Neuronal stem cell (in vitro differentiated cells): ENCODE results near the gene TMEM79. TPM values are rescaled to one million over a fixed set of nuclear protein-coding genes. Genes with fewer than 3 reads are reported as not detected.

ENCODE experiments used
- DNase-seq: peaks from one replicate; pipeline ENCODE4 v3.0.0-alpha.2; 2013; ENCODE audit warnings: low spot score
- H2AFZ ChIP-seq: one replicate; pipeline ENCODE4 v1.6.1; 2013; ENCODE audit warnings: mild to moderate bottlenecking, low read length, inconsistent platforms
- H2AK5ac ChIP-seq: 2 replicates; pipeline ENCODE4 v1.6.1; 2013; ENCODE audit warnings: low read depth, mild to moderate bottlenecking, inconsistent platforms, low read length, moderate library complexity, mixed read lengths
- H2BK120ac ChIP-seq: 2 replicates; pipeline ENCODE4 v1.6.1; 2013; ENCODE audit warnings: low read depth, mild to moderate bottlenecking, inconsistent platforms, low read length, moderate library complexity, mixed read lengths
- H2BK12ac ChIP-seq: one replicate; pipeline ENCODE4 v1.6.1; 2013; ENCODE audit warnings: low read length, inconsistent platforms
- H2BK15ac ChIP-seq: 2 replicates; pipeline ENCODE4 v1.6.1; 2013; ENCODE audit warnings: mild to moderate bottlenecking, low read length, inconsistent platforms, mixed read lengths
- H2BK5ac ChIP-seq: one replicate; pipeline ENCODE4 v1.6.1; 2013; ENCODE audit warnings: inconsistent platforms, mild to moderate bottlenecking, low read length, moderate library complexity
- H3K14ac ChIP-seq: one replicate; pipeline ENCODE4 v1.6.1; 2013; ENCODE audit warnings: low read length, inconsistent platforms
- H3K18ac ChIP-seq: 2 replicates; pipeline ENCODE4 v1.6.1; 2013; ENCODE audit warnings: low read length, inconsistent platforms
- H3K23ac ChIP-seq: 2 replicates; pipeline ENCODE4 v1.6.1; 2013; ENCODE audit warnings: low read depth, mild to moderate bottlenecking, mixed read lengths, low read length, inconsistent platforms; ENCODE audit not compliant: poor library complexity
- H3K27ac ChIP-seq: replicated peaks from 3 replicates; pipeline ENCODE4 v1.5.1; 2013; ENCODE audit warnings: low read length, inconsistent platforms
- H3K27me3 ChIP-seq, 3 experiments: 2 replicates each; pipeline ENCODE4 v1.6.1; 2013; ENCODE audit warnings: low read length in 3 of 3, mild to moderate bottlenecking in 2 of 3, inconsistent platforms in 1 of 3, low read depth in 1 of 3, mixed read lengths in 1 of 3, moderate library complexity in 1 of 3; ENCODE audit not compliant: control insufficient read depth in 3 of 3, insufficient read depth in 3 of 3
- H3K36me3 ChIP-seq, 2 donors: replicated peaks in 1 of 2; 2 replicates each; pipeline ENCODE4 v1.6.1; 2013; ENCODE audit warnings: low read length in 2 of 2; ENCODE audit not compliant: control insufficient read depth in 2 of 2, insufficient read depth in 2 of 2
- H3K4ac ChIP-seq: 2 replicates; pipeline ENCODE4 v1.6.1; 2013; ENCODE audit warnings: inconsistent platforms, mild to moderate bottlenecking, low read length, moderate library complexity
- H3K4me1 ChIP-seq, 2 donors: 1 replicate in 1 of 2; 2 replicates in 1 of 2; pipeline ENCODE4 v1.6.1; 2013; ENCODE audit warnings: low read length in 2 of 2, low read depth in 1 of 2; ENCODE audit not compliant: control insufficient read depth in 2 of 2, insufficient read depth in 1 of 2
- H3K4me2 ChIP-seq: one replicate; pipeline ENCODE4 v1.6.1; 2013; ENCODE audit warnings: mild to moderate bottlenecking, low read length, inconsistent platforms; ENCODE audit not compliant: insufficient read depth, poor library complexity, severe bottlenecking
- H3K4me3 ChIP-seq, 2 donors: 2 replicates each; pipeline ENCODE4 v1.5.1; 2013; ENCODE audit warnings: low read length in 2 of 2, mild to moderate bottlenecking in 2 of 2, inconsistent platforms in 1 of 2, moderate library complexity in 1 of 2
- H3K79me1 ChIP-seq: one replicate; pipeline ENCODE4 v1.6.1; 2013; ENCODE audit warnings: low read depth, mild to moderate bottlenecking, inconsistent platforms, low read length, moderate library complexity
- H3K9ac ChIP-seq: one replicate; pipeline ENCODE4 v1.6.1; 2013; ENCODE audit warnings: mild to moderate bottlenecking, low read depth, low read length, inconsistent platforms; ENCODE audit not compliant: poor library complexity
- H3K9me3 ChIP-seq, 2 donors: replicated peaks in 1 of 2; 2 replicates each; pipeline versions ENCODE3 to v1.6.1; 2013; ENCODE audit warnings: low read length in 2 of 2, mild to moderate bottlenecking in 2 of 2, inconsistent platforms in 1 of 2, low read depth in 1 of 2, mixed read lengths in 1 of 2, moderate library complexity in 1 of 2; ENCODE audit not compliant: control insufficient read depth in 2 of 2, insufficient read depth in 1 of 2
- H4K8ac ChIP-seq: one replicate; pipeline ENCODE4 v1.6.1; 2013; ENCODE audit warnings: low read depth, mild to moderate bottlenecking, inconsistent platforms, low read length, moderate library complexity
- H4K91ac ChIP-seq: one replicate; pipeline ENCODE4 v1.6.1; 2013; ENCODE audit warnings: low read length, low read depth, mild to moderate bottlenecking, inconsistent platforms; ENCODE audit not compliant: poor library complexity
- WGBS, 2 donors: extraction: QIAGEN DNeasy Blood & Tissue Kit; methylation state at CpG; one replicate each; pipeline ENCODE4 v1.1.7; 2013; ENCODE audit warnings: missing lambda C conversion rate in 2 of 2, mixed read lengths in 1 of 2; ENCODE audit not compliant: insufficient read length in 2 of 2, insufficient replicate concordance in 1 of 2; ENCODE audit errors: extremely low coverage in 2 of 2; 5-methylcytosine and 5-hydroxymethylcytosine counted together
- polyA plus RNA-seq, 2 experiments: library from polyadenylated mRNA; stranded (reverse); fragments of 200-250 nt; gene quantifications; one replicate each; pipeline ENCODE4 v1.2.3, GENCODE V29; 2013

TMEM79 gene, protein sequence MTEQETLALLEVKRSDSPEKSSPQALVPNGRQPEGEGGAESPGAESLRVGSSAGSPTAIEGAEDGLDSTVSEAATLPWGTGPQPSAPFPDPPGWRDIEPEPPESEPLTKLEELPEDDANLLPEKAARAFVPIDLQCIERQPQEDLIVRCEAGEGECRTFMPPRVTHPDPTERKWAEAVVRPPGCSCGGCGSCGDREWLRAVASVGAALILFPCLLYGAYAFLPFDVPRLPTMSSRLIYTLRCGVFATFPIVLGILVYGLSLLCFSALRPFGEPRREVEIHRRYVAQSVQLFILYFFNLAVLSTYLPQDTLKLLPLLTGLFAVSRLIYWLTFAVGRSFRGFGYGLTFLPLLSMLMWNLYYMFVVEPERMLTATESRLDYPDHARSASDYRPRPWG
- 1.4 TPM for polyA plus RNA-seq (2013, experiment 1 of 2)
- 1.5 TPM for polyA plus RNA-seq (2013, experiment 2 of 2)

DNA sequence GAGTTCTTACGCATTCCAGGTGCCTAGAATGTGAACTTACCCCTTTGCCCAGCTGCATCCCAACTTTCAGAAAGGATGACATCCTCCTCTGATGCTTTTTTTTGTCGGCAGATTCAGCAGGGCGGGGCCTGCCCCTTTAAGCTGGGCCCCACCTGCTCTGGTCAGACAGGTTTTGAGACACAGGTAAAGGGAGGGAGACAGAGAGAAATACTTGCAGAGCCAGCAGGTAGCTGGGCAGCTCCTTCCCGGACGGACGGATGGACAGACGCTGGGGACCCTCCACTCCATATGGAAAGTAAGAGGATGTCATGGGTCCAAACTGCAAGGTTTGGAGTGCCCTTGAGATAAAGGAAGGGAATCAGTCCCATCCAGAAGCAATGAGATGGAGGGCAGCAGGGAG lies at the start of gene TMEM79:
TMEM79 (plus strand) TSS at position 214 of the 400 bp plus-strand sequence. CDS start 902 bp downstream, outside the sequence.
- DNase-seq = no peak
- H4K91ac ChIP-seq = no peak within 1 kb of the TSS
- H3K36me3 ChIP-seq = peaks cover 6 to 19% of the 10 kb centered on the region in 2 donors
- no peak within 1 kb of the TSS for H2BK12ac ChIP-seq
- H4K8ac ChIP-seq = peak within 1 kb of the TSS; percentile 19
- peaks cover 11 to 12% of the 10 kb centered on the region in 2 donors for H3K4me1 ChIP-seq
- no peak within 1 kb of the TSS for H2BK120ac ChIP-seq
- no peaks in the 10 kb centered on the region for H3K27me3 ChIP-seq
- H3K18ac ChIP-seq = no peak within 1 kb of the TSS
- H2AK5ac ChIP-seq = no peak within 1 kb of the TSS
- no peaks in the 10 kb centered on the region for H3K9me3 ChIP-seq
- peak within 1 kb of the TSS; percentile 79 to 84 for H3K4me3 ChIP-seq
- peaks cover 4% of the 10 kb centered on the region for H3K79me1 ChIP-seq
- H3K23ac ChIP-seq = no peak within 1 kb of the TSS
- H2BK15ac ChIP-seq = no peak within 1 kb of the TSS
- no peak within 1 kb of the TSS for H3K9ac ChIP-seq
- WGBS, 2 donors = no CpG with 5 or more reads among the region's 7 CpGs
- peak within 1 kb of the TSS; percentile 45 for H3K4me2 ChIP-seq
- no peak within 1 kb of the TSS for H3K4ac ChIP-seq
- peak within 1 kb of the TSS; percentile 96 for H2AFZ ChIP-seq
- H3K27ac ChIP-seq = no peak within 1 kb of the TSS
- H3K14ac ChIP-seq = no peak within 1 kb of the TSS
- H2BK5ac ChIP-seq = no peak within 1 kb of the TSS

DNA sequence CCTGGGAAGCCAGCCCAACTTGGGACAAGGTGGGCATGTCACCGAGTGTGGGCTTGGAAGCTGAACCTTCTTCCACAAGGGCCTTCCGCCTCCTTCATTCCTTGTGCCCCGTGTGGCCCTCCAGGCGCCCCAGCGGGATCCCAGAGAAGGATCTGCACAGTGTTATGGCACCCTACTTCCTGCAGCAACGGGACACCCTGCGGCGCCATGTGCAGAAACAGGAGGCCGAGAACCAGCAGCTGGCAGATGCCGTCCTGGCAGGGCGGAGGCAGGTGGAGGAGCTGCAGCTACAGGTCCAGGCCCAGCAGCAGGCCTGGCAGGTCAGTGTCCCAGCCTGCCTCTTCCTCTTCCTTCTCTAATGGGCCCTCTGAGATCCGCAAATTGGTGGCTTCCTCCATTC lies 48.0 kb upstream of the TMEM79 start:
- no peaks in the 10 kb centered on the region for H3K4me1 ChIP-seq
- no peak overlapping the region for H2BK120ac ChIP-seq
- peaks cover 37 to 73% of the 10 kb centered on the region in 2 donors for H3K36me3 ChIP-seq
- no peak overlapping the region for H4K91ac ChIP-seq
- H3K27me3 ChIP-seq = no peaks in the 10 kb centered on the region
- no peak overlapping the region for H3K14ac ChIP-seq
- no peak overlapping the region for H3K27ac ChIP-seq
- H4K8ac ChIP-seq = no peak overlapping the region
- no peak overlapping the region for H2BK5ac ChIP-seq
- peaks cover 2% of the 10 kb centered on the region for H3K79me1 ChIP-seq
- no peak overlapping the region for H2BK12ac ChIP-seq
- no peak overlapping the region for H2AK5ac ChIP-seq
- H3K9me3 ChIP-seq = peaks cover 0 to 4% of the 10 kb centered on the region in 2 donors
- WGBS, 2 donors = no CpG with 5 or more reads among the region's 12 CpGs
- peak overlapping the region in 1 of 2 donors; percentile 41 for H3K4me3 ChIP-seq
- DNase-seq = no peak
- H3K18ac ChIP-seq = peak overlapping the region; percentile 11
- H2AFZ ChIP-seq = no peak overlapping the region
- no peak overlapping the region for H3K4me2 ChIP-seq
- H3K23ac ChIP-seq = peak overlapping the region; percentile 55
- H3K4ac ChIP-seq = no peak overlapping the region
- no peak overlapping the region for H2BK15ac ChIP-seq
- no peak overlapping the region for H3K9ac ChIP-seq

DNA sequence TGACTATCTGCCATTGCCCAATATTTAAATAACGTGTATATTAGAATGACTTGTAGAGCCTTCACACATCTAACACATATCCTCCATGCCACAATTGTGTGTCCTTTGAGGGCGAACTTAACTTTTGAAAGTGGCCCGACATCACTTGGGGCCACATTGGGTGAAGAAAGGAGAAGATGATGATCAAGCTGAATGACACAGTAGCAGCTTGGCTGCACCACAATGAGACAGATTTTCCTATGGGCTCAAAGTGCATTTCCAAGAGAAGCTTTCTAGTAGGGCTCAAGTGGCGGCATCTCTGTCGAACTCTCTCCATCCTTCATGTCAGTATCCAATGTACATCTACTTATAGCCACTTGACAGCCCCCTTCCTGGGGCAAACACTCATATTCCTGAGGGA lies 45.9 kb upstream of the TMEM79 start:
- Histone ChIP-seq H2BK15ac (no peak overlapping the region), H2BK5ac (no peak overlapping the region), H4K91ac (no peak overlapping the region), H2BK120ac (no peak overlapping the region), H2BK12ac (no peak overlapping the region), H3K79me1 (peaks cover 2% of the 10 kb centered on the region), H4K8ac (no peak overlapping the region), H3K27me3 (no peaks in the 10 kb centered on the region), H3K4me3 (no peak overlapping the region), H3K14ac (no peak overlapping the region), H3K27ac (no peak overlapping the region), H3K9me3 (peaks cover 0 to 4% of the 10 kb centered on the region in 2 donors), H3K4me2 (no peak overlapping the region), H2AFZ (no peak overlapping the region), H3K18ac (no peak overlapping the region), H3K36me3 (peaks cover 37 to 62% of the 10 kb centered on the region in 2 donors), H3K4me1 (no peaks in the 10 kb centered on the region), H3K23ac (no peak overlapping the region), H2AK5ac (no peak overlapping the region), H3K9ac (no peak overlapping the region), H3K4ac (no peak overlapping the region)
- DNase-seq = no peak
- no CpG with 5 or more reads among the region's 5 CpGs for WGBS, 2 donors

DNA sequence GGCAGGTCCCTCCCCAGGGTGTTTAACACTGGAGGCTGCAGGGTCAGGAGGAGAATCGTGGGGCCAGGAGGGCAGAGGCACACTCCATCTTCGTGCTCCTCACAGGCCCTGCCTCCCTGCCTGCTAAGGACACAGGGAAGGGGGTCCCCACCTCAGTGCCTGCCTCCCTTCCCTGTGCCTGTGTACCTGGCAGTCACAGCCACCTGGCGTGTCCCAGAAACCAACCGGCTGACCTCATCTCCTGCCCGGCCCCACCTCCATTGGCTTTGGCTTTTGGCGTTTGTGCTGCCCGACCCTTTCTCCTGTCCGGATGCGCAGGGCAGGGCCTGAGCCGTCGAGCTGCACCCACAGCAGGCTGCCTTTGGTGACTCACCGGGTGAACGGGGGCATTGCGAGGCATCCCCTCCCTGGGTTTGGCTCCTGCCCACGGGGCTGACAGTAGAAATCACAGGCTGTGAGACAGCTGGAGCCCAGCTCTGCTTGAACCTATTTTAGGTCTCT lies 42.8 kb upstream of the TMEM79 start:
- no CpG with 5 or more reads among the region's 15 CpGs for WGBS, 2 donors
- Histone ChIP-seq H2AK5ac (no peak overlapping the region), H2BK5ac (peak overlapping the region; percentile 68), H3K9me3 (peaks cover 0 to under 1% of the 10 kb centered on the region in 2 donors), H3K4me2 (no peak overlapping the region), H2BK120ac (no peak overlapping the region), H3K18ac (peak overlapping the region; percentile 41), H4K8ac (no peak overlapping the region), H3K14ac (no peak overlapping the region), H2AFZ (no peak overlapping the region), H3K27ac (no peak overlapping the region), H2BK15ac (no peak overlapping the region), H4K91ac (no peak overlapping the region), H3K4me1 (no peaks in the 10 kb centered on the region), H2BK12ac (no peak overlapping the region), H3K27me3 (no peaks in the 10 kb centered on the region), H3K79me1 (peaks cover 3% of the 10 kb centered on the region), H3K4ac (no peak overlapping the region), H3K4me3 (no peak overlapping the region), H3K23ac (peak overlapping the region; percentile 62), H3K9ac (peak overlapping the region; percentile 17), H3K36me3 (peaks cover 18 to 37% of the 10 kb centered on the region in 2 donors)
- no peak for DNase-seq
